Activated T-cell treated with anti-CD3 and anti-CD28 coated beads for 1 hour (primary cell): ENCODE results near the gene GJA4.
"Not testable (repeated sequence)": the region's sequence is repeated elsewhere in the genome, so short reads cannot be mapped to it uniquely, and the experiment has no call there.

Source experiments
- DNase-seq: peaks from one replicate; pipeline ENCODE4 v3.0.0-alpha.2; 2020; ENCODE audit warnings: low read depth

GJA4 gene

GRCh38 chr1:34770891-34771504 lies 21.8 kb upstream of the GJA4 start:
- DNase-seq: no peak

DNA sequence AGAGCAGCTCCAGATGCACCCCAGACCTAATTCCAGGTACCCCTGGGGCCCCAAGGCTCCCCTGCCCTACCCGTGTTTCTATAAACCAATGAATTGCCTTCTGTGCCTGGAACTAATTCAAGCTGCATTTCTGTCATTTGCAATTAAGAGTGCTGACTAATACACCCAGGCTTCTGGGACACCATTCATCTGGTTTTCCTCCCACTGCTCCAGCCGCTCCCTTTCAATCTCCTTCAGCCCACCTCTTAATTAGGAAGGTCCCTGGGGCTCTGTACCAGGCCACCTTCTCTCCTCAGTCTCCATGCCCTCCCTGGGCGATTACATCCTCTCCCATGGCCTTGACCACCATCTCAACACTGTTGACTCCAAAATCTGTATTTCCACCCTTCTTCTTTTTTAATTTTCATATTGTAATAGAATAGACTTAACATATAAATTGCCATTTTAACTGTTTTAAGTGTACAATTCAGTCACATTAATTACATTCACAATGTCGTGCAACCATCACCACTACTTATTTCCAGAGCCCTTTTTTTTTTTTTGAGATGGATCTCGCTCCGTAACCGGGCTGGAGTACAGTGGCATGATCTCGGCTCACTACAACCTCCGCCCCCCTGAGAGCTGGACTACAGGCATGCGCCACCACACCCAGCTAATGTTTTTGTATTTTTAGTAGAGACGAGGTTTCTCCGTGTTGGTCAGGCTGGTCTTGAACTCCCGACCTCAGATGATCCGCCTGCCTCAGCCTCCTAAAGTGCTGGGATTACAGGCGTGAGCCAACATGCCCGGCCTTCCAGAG lies 21.0 kb upstream of the GJA4 start:
- no peak for DNase-seq

DNA sequence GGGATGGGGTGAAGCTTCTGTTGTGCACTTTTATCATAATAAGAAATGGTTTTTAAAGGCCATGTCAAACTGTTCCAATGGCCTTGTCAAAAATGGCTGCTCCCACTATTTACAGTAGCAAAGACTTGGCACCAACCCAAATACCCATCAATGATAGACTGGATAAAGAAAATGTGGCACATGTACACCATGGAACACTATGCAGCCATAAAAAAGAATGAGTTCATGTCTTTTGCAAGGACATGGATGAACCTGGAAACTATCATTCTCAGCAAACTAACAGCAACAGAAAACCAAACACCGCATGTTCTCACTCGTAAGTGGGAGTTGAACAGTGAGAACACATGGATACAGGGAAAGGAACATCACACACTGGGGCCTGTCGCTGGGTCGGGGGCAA lies 19.7 kb upstream of the GJA4 start:
- DNase-seq: not testable (repeated sequence)

GRCh38 chr1:34774957-34775356 lies 17.8 kb upstream of the GJA4 start:
- no peak for DNase-seq

GRCh38 chr1:34776911-34777310 lies 15.9 kb upstream of the GJA4 start:
- DNase-seq: no peak

DNA sequence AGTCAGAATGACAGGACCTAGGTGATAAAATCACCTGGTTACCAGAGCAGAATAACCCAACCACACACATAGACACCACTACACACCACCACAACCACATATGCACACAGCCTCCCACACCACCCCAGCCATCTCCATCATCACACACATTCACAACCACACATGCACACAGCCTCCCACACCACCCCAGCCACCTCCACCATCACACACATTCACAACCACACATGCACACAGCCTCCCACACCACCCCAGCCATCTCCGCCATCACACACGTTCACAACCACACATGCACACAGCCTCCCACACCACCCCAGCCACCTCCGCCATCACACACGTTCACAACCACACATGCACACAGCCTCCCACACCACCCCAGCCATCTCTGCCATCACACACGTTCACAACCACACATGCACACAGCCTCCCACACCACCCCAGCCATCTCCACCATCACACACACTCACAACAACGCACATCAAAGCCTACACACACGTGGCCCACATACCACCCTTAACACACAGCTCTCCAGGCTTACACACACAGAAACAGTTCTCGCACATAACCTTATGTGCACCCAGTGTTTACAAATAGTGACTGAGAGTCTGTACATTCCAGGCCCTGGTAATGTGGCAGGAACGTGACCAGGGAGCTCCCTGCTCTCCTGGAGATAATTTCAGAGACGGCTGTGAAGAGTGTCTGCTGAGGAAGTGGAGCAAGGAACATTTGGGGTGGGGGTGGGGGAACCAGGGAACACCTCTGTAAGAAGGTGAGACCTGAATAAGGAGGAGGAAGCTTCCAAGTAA lies 15.1 kb upstream of the GJA4 start:
- no peak for DNase-seq

GRCh38 chr1:34778381-34778780 lies 14.4 kb upstream of the GJA4 start:
- no peak for DNase-seq

DNA sequence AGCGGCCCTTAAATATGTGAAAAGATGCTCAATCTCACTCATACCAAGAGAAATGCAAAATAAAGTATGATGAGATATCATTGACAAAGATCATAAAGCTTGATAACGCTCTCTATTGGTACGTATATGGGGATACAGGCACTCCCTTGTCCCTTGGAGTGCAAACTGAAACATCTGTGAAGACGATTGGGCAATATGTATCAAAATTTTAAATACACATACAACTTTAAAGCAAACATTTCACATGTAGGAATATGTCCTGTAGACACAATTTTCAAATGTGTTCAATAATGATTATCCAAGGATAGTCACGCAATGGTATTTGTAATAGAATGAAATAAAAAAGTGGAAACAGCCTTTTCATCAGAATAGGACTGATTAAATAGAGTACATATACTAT lies 13.8 kb upstream of the GJA4 start:
- no peak for DNase-seq

DNA sequence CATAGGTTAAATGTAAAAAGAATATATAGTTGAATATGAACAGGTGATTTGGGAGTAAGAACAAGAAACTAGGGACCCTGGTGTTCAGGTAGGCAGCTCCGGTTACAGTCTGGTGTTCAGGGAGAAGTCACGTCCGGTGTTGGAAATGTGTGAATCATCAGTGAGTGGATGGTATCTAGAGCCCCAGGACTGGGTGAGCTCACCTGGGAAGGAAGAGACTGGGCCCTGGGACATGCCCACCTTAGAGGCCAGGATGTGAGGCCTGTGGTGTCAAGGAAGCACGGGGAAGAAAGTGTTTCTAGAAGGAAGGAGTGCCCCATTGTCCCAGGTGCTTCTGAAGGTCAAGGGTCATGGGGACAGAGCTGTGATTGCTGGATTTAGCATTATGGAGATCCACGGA lies 13.3 kb upstream of the GJA4 start:
- no peak for DNase-seq

DNA sequence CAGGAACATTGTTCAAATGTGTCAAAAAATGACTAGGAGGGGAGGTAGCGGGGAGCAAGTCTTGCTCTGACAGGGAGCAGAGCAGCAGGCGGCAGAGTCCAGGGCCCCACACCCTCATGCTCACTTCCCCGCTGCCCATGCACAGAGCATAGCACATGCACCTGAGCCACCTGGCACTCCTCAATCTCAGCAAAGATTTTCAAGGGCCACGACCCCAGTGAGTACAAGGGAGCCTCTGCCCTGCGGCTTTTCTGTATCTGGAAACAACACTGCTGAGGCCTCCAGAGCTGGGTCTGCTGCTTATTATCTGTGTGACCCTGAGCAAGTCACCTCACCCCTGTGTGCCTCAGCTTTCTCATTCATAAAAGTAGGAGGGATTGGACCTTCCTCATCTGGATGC lies 12.8 kb upstream of the GJA4 start:
- DNase-seq: no peak

DNA sequence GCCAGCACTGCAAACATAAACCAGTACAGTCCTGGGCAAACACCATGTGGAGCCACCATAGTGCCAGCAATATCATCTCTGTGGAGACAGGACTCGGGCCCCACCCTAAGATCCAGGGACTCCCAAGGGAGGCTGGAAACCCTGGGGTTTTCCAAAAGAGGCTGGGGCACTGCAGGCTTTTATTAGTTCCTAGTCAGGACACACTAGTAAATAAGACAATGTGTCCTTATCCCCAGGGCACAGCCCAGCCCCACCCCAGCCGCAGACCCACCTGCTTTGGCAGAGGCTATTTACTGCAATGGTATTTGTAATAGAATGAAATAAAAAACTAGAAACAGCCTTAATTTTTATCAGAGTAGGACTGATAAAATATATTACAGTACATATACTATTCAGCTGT lies 12.3 kb upstream of the GJA4 start:
- DNase-seq: no peak

- DNase-seq: no peak
Observed at GRCh38 chr1:34781071-34781843, 11.5 kb upstream of the GJA4 start, which contains the start of gene GJB3. GJB3 (plus strand) TSS chr1:34781214; CDS start chr1:34784763, 3,549 bp downstream.

- DNase-seq: no peak
Observed at GRCh38 chr1:34781844-34782391, 10.9 kb upstream of the GJA4 start.

DNA sequence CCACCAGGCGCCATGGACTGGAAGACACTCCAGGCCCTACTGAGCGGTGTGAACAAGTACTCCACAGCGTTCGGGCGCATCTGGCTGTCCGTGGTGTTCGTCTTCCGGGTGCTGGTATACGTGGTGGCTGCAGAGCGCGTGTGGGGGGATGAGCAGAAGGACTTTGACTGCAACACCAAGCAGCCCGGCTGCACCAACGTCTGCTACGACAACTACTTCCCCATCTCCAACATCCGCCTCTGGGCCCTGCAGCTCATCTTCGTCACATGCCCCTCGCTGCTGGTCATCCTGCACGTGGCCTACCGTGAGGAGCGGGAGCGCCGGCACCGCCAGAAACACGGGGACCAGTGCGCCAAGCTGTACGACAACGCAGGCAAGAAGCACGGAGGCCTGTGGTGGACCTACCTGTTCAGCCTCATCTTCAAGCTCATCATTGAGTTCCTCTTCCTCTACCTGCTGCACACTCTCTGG lies 8.0 kb upstream of the GJA4 start:
- DNase-seq: no peak

DNA sequence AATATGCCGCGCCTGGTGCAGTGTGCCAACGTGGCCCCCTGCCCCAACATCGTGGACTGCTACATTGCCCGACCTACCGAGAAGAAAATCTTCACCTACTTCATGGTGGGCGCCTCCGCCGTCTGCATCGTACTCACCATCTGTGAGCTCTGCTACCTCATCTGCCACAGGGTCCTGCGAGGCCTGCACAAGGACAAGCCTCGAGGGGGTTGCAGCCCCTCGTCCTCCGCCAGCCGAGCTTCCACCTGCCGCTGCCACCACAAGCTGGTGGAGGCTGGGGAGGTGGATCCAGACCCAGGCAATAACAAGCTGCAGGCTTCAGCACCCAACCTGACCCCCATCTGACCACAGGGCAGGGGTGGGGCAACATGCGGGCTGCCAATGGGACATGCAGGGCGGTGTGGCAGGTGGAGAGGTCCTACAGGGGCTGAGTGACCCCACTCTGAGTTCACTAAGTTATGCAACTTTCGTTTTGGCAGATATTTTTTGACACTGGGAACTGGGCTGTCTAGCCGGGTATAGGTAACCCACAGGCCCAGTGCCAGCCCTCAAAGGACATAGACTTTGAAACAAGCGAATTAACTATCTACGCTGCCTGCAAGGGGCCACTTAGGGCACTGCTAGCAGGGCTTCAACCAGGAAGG lies 7.4 kb upstream of the GJA4 start:
- no peak for DNase-seq

DNA sequence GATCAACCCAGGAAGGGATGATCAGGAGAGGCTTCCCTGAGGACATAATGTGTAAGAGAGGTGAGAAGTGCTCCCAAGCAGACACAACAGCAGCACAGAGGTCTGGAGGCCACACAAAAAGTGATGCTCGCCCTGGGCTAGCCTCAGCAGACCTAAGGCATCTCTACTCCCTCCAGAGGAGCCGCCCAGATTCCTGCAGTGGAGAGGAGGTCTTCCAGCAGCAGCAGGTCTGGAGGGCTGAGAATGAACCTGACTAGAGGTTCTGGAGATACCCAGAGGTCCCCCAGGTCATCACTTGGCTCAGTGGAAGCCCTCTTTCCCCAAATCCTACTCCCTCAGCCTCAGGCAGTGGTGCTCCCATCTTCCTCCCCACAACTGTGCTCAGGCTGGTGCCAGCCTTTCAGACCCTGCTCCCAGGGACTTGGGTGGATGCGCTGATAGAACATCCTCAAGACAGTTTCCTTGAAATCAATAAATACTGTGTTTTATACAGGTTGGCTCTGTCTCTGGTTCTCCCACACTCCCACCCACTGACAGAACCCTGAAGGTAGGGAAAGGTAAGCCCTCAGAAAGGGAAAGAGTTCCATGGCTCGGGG lies 6.8 kb upstream of the GJA4 start:
- no peak for DNase-seq

DNA sequence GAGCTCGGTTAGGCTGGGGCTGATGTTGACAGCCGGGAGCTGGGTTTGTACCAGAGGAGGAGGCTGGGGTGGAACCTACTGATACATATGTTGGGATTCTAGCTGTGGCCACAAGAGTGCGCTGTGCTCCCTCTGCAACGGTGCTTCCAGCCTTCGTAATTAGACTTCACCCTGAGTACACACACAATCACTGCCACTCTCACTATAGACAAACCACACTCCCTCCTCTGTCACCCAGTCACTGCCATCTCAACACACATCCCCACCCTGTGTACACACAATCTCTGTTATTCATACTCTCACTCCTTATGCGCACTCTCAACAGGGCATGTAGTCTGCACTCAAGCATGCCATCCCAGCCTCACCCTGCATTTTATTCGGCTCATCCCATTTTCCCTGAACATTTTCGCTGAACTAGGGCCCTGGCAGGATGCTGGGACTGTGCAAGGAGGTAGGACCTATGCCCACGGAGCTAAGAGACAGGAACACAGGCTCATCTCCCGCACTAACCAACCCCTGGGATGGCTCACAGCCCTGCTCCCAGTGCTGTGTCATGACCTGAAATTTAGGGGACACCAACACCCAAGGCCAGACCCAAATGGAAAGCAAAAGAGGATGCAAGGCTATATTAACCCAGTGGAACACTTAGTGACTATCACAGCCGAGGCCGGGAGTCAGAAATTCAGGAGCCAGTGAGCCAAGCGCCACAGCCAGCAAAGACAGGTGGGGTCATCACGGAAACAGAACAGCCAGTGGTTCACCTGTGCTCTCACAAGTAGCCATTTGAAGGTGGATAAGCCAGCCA lies 6.1 kb upstream of the GJA4 start:
- peak; percentile 41 for DNase-seq

GRCh38 chr1:34787461-34788420 lies 5.1 kb upstream of the GJA4 start:
- DNase-seq: no peak

DNA sequence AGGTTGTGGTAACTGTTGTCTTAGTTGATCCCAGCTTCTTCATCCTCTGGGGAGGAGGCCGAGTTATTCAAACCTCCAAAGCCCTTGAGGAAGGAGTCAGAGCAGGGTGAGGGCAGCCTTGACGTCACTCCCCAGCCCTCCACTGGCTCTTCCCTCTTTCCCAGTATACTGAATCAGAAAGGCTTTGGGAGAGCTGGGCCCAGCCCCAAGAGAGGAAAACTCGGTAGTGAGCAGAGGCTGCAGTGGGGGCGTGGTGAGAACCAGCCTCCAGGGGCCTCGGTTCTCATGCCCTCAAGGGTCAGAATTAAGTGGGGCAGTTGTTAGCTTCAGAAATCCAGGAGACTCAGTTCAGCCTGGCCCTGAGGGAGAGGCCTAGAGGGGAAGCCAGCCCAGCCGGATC lies 1.8 kb upstream of the GJA4 start:
- no peak for DNase-seq
